OCI-LY7 (cell line): ENCODE measurements around the gene STIP1.

Source experiments
- CTCF ChIP-seq: fragments of 200-600 bp; sonication (generic); conservative IDR thresholded peaks from 2 replicates; pipeline ENCODE4 v1.5.1; 2014; ENCODE audit warnings: mild to moderate bottlenecking, antibody characterized with exemption, low read length, moderate library complexity, mixed read lengths
- EZH2phosphoT487 ChIP-seq: fragments of 200-600 bp; sonication (generic); IDR thresholded peaks from 2 replicates; pipeline ENCODE4 v1.6.1; 2018; ENCODE audit warnings: low read depth, borderline replicate concordance, mild to moderate bottlenecking, mixed run types, antibody characterized with exemption, low read length, moderate library complexity, mixed read lengths

DNA sequence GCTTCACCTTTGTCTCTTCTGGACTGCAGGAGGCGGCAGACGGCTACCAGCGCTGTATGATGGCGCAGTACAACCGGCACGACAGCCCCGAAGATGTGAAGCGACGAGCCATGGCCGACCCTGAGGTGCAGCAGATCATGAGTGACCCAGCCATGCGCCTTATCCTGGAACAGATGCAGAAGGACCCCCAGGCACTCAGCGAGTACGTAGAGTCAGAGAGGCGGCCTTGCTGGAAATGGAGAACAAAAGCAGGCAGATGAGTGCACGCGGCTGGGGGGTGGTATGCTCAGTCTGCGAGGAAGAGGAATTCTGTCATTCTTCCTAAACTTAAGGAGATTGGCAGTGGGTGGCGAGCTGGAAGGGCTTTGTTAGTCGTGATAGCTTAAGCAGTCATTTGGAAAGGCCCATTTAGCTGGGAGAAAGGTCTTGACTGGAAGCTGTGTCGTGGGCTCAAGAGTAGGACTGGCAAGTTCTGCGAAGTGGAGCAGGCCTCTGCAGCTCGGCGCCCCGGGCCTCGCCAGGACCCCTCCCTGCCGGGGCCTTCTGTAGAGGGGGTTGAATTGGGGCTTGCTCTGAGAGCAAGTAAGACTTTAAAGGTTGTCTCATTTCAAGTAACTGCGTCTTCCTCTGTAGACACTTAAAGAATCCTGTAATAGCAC, 17.6 kb downstream of the STIP1 start:
- TF ChIP-seq CTCF (no peak), EZH2phosphoT487 (no peak)
